Measurements from ENCODE around the gene NVL. TPM values are rescaled to one million over a fixed set of nuclear protein-coding genes. Genes with fewer than 3 reads are reported as not detected.

The NVL gene
- total and polyA plus RNA-seq, 4 donors: 5.3 to 14.0 (median 11.0) TPM

DNA sequence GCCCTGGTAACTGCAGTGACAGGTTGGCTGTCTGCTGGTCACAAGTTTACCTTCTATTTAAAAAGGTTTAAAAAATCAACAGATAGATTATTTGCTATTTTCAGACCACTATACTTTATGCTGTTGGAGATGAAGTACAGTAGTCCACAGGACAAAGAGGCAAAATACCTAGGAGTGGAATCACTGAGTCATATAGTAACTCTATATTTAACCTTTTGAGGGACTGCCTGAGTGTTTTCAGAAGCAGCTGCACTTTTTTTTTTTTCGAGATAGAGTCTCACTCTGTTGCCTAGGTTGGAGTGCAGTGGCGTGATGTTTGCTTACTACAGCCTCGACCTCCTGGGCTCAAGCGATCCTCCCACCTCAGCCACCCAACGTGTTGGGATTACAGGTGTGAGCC is 38.4 kb upstream of the NVL start:
- TF ChIP-seq SP1 (IDR thresholded peaks at IDR 0.05): no peak
- no peak overlapping the region for H3K9ac ChIP-seq (ENCODE audit: low read depth in 1 of 2, low read length in 2 of 2)
- H3K9me3 ChIP-seq (ENCODE audit: control insufficient read depth in 4 of 4, low read length in 3 of 4): no peaks in the 10 kb centered on the region
- H3K4me3 ChIP-seq (ENCODE audit: low read depth in 1 of 3, low read length in 3 of 3): no peak overlapping the region
- DNase-seq (ENCODE audit: low spot score): no peak
- no peak overlapping the region for H3K27ac ChIP-seq (ENCODE audit: low read depth in 1 of 2, low read length in 2 of 2)
- H3K27me3 ChIP-seq (ENCODE audit: control insufficient read depth in 4 of 4, insufficient read depth in 4 of 4, low read length in 3 of 4): no peaks in the 10 kb centered on the region
- H3K36me3 ChIP-seq (ENCODE audit: control insufficient read depth in 4 of 4, insufficient read depth in 3 of 4, low read depth in 1 of 4, low read length in 3 of 4): peaks cover 7 to 28% (median 24%) of the 10 kb centered on the region in 4 donors
- WGBS: 93% methylated on average over 5 of the region's 5 CpGs
- H3K4me1 ChIP-seq (ENCODE audit: control insufficient read depth in 4 of 4, insufficient read depth in 4 of 4, low read length in 3 of 4): peaks cover 0 to 4% (median 0%) of the 10 kb centered on the region in 4 donors

DNA sequence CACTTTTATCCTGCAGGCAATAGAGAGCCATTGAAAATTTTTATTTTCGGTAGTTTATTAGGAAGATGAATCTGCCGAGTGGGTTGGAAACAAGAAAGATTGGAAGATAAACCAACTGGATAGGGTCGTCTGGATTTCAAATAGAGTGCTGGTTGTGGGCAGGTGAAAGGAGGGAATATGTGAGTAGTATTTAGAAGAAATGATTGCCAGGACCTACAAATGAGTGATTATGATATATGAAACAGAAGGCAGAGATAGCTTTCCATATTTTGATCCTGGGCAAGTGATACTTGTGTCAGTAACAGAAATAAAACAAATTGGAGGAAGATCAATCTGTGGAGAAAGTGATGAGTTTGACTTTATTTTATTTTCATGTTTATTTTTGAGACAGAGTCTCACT is 29.2 kb upstream of the NVL start:
- H3K9ac ChIP-seq (ENCODE audit: low read depth in 1 of 2, low read length in 2 of 2): no peak overlapping the region
- no peak for TF ChIP-seq FOXA2 (IDR thresholded peaks at IDR 0.05)
- TF ChIP-seq YY1 (IDR thresholded peaks at IDR 0.05): no peak
- TF ChIP-seq, protein P1, sequence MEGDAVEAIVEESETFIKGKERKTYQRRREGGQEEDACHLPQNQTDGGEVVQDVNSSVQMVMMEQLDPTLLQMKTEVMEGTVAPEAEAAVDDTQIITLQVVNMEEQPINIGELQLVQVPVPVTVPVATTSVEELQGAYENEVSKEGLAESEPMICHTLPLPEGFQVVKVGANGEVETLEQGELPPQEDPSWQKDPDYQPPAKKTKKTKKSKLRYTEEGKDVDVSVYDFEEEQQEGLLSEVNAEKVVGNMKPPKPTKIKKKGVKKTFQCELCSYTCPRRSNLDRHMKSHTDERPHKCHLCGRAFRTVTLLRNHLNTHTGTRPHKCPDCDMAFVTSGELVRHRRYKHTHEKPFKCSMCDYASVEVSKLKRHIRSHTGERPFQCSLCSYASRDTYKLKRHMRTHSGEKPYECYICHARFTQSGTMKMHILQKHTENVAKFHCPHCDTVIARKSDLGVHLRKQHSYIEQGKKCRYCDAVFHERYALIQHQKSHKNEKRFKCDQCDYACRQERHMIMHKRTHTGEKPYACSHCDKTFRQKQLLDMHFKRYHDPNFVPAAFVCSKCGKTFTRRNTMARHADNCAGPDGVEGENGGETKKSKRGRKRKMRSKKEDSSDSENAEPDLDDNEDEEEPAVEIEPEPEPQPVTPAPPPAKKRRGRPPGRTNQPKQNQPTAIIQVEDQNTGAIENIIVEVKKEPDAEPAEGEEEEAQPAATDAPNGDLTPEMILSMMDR (IDR thresholded peaks at IDR 0.05; ENCODE audit: low read depth, low read length, missing input control): no peak
- peaks cover 0 to 10% (median 4%) of the 10 kb centered on the region in 4 donors for H3K4me1 ChIP-seq (ENCODE audit: control insufficient read depth in 4 of 4, insufficient read depth in 4 of 4, low read length in 3 of 4)
- H3K27me3 ChIP-seq (ENCODE audit: control insufficient read depth in 4 of 4, insufficient read depth in 4 of 4, low read length in 3 of 4): no peaks in the 10 kb centered on the region
- H3K27ac ChIP-seq (ENCODE audit: low read depth in 1 of 2, low read length in 2 of 2): no peak overlapping the region
- 89% methylated on average over 3 of the region's 3 CpGs for WGBS
- no peaks in the 10 kb centered on the region for H3K9me3 ChIP-seq (ENCODE audit: control insufficient read depth in 4 of 4, low read length in 3 of 4)
- H3K36me3 ChIP-seq (ENCODE audit: control insufficient read depth in 4 of 4, insufficient read depth in 3 of 4, low read depth in 1 of 4, low read length in 3 of 4): peaks cover 0 to 2% (median 0%) of the 10 kb centered on the region in 4 donors
- H3K4me3 ChIP-seq (ENCODE audit: low read depth in 1 of 3, low read length in 3 of 3): no peak overlapping the region
- DNase-seq (ENCODE audit: low spot score): no peak

DNA sequence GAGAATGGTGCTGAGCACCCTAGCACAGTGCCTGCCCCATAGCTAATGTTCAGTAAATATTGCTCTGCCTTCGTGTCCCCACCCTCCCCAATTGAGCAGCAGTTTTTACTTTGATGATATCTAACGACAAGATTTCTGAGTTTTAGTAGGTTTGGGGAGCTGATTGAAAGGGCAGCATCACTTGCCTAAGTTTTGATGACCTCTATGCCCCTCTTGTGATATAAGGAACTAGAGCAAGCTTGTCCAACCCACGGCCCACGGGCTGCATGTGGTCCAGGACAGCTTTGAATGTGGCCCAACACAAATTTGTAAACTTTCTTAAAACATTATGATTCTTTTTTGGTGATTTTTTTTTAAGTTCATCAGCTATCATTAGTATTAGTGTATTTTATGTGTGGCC is 28.3 kb upstream of the NVL start:
- no peak overlapping the region for H3K27ac ChIP-seq (ENCODE audit: low read depth in 1 of 2, low read length in 2 of 2)
- 77% methylated on average over 4 of the region's 4 CpGs for WGBS
- H3K9ac ChIP-seq (ENCODE audit: low read depth in 1 of 2, low read length in 2 of 2): no peak overlapping the region
- H3K4me3 ChIP-seq (ENCODE audit: low read depth in 1 of 3, low read length in 3 of 3): no peak overlapping the region
- no peaks in the 10 kb centered on the region for H3K9me3 ChIP-seq (ENCODE audit: control insufficient read depth in 4 of 4, low read length in 3 of 4)
- no peaks in the 10 kb centered on the region for H3K27me3 ChIP-seq (ENCODE audit: control insufficient read depth in 4 of 4, insufficient read depth in 4 of 4, low read length in 3 of 4)
- H3K36me3 ChIP-seq (ENCODE audit: control insufficient read depth in 4 of 4, insufficient read depth in 3 of 4, low read depth in 1 of 4, low read length in 3 of 4): no peaks in the 10 kb centered on the region
- no peak for DNase-seq (ENCODE audit: low spot score)
- H3K4me1 ChIP-seq (ENCODE audit: control insufficient read depth in 4 of 4, insufficient read depth in 4 of 4, low read length in 3 of 4): peaks cover 0 to 10% (median 4%) of the 10 kb centered on the region in 4 donors
- no peak for TF ChIP-seq EGR1 (IDR thresholded peaks at IDR 0.05; ENCODE audit: low read depth in 2 of 2)
- TF ChIP-seq JUND (IDR thresholded peaks at IDR 0.05): no peak
- TF ChIP-seq, protein P2, sequence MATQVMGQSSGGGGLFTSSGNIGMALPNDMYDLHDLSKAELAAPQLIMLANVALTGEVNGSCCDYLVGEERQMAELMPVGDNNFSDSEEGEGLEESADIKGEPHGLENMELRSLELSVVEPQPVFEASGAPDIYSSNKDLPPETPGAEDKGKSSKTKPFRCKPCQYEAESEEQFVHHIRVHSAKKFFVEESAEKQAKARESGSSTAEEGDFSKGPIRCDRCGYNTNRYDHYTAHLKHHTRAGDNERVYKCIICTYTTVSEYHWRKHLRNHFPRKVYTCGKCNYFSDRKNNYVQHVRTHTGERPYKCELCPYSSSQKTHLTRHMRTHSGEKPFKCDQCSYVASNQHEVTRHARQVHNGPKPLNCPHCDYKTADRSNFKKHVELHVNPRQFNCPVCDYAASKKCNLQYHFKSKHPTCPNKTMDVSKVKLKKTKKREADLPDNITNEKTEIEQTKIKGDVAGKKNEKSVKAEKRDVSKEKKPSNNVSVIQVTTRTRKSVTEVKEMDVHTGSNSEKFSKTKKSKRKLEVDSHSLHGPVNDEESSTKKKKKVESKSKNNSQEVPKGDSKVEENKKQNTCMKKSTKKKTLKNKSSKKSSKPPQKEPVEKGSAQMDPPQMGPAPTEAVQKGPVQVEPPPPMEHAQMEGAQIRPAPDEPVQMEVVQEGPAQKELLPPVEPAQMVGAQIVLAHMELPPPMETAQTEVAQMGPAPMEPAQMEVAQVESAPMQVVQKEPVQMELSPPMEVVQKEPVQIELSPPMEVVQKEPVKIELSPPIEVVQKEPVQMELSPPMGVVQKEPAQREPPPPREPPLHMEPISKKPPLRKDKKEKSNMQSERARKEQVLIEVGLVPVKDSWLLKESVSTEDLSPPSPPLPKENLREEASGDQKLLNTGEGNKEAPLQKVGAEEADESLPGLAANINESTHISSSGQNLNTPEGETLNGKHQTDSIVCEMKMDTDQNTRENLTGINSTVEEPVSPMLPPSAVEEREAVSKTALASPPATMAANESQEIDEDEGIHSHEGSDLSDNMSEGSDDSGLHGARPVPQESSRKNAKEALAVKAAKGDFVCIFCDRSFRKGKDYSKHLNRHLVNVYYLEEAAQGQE (IDR thresholded peaks at IDR 0.05): no peak
- TF ChIP-seq RAD21 (IDR thresholded peaks at IDR 0.05): no peak
- TF ChIP-seq HNF4A (conservative IDR thresholded peaks at IDR 0.05): no peak
- TF ChIP-seq FOXA2 (IDR thresholded peaks at IDR 0.05): no peak
- TF ChIP-seq HNF4G (IDR thresholded peaks at IDR 0.05): no peak
- TF ChIP-seq SP1 (IDR thresholded peaks at IDR 0.05): no peak
- no peak for TF ChIP-seq RXRA (IDR thresholded peaks at IDR 0.05)
- TF ChIP-seq, protein P1 (IDR thresholded peaks at IDR 0.05; ENCODE audit: low read depth, low read length, missing input control): no peak
- no peak for TF ChIP-seq FOXA1 (IDR thresholded peaks at IDR 0.05)
